CD14-positive monocyte (primary cell): ENCODE measurements around the gene RCOR1. TPM values are rescaled to one million over a fixed set of nuclear protein-coding genes. Genes with fewer than 3 reads are reported as not detected.
A peak's percentile ranks its signal among the peaks of the same experiment; 100 is the strongest.

Experiments used
- DNase-seq, 3 donors: peaks; one replicate each; pipeline ENCODE4 v3.0.0-alpha.2; 2011 to 2022
- H2AFZ ChIP-seq: 2 replicates; pipeline ENCODE4 v1.6.0; 2012; ENCODE audit warnings: mild to moderate bottlenecking, low read depth, low read length, inconsistent platforms; ENCODE audit not compliant: insufficient read depth, poor library complexity, severe bottlenecking
- H3K27ac ChIP-seq, 2 donors: 1 replicate in 1 of 2; 2 replicates in 1 of 2; pipeline ENCODE4 v1.5.1; 2012 to 2013; ENCODE audit warnings: low read length in 2 of 2, control low read depth in 1 of 2, inconsistent platforms in 1 of 2, low read depth in 1 of 2, mild to moderate bottlenecking in 1 of 2
- H3K27me3 ChIP-seq, 2 donors: one replicate each; pipeline versions ENCODE4 v1.6.0 to v1.6.1; 2011 to 2013; ENCODE audit warnings: low read length in 2 of 2; ENCODE audit not compliant: control insufficient read depth in 2 of 2, insufficient read depth in 2 of 2
- H3K36me3 ChIP-seq, 2 donors: replicated peaks in 1 of 2; 1 replicate in 1 of 2; 2 replicates in 1 of 2; pipeline versions ENCODE4 v1.5.1 to v1.6.1; 2012 to 2013; ENCODE audit warnings: low read length in 2 of 2, control low read depth in 1 of 2, inconsistent platforms in 1 of 2, mild to moderate bottlenecking in 1 of 2; ENCODE audit not compliant: insufficient read depth in 2 of 2, control insufficient read depth in 1 of 2
- H3K4me1 ChIP-seq, 2 donors: 1 replicate in 1 of 2; 2 replicates in 1 of 2; pipeline versions ENCODE4 v1.5.1 to v1.6.1; 2012 to 2013; ENCODE audit warnings: low read length in 2 of 2, control low read depth in 1 of 2, inconsistent platforms in 1 of 2, mild to moderate bottlenecking in 1 of 2, moderate library complexity in 1 of 2; ENCODE audit not compliant: insufficient read depth in 2 of 2, control insufficient read depth in 1 of 2
- H3K4me2 ChIP-seq: replicated peaks from 2 replicates; pipeline ENCODE3; 2012; ENCODE audit warnings: low read length, moderate library complexity, mild to moderate bottlenecking; ENCODE audit not compliant: poor library complexity, severe bottlenecking; ENCODE audit errors: extremely low read depth
- H3K4me3 ChIP-seq, 3 experiments: fragments of 200-600 bp in 1 of 3; sonication (generic) in 1 of 3; replicated peaks in 1 of 3; 1 replicate in 2 of 3; 2 replicates in 1 of 3; pipeline ENCODE4 v1.5.1; 2011 to 2013; ENCODE audit warnings: low read length in 3 of 3, mild to moderate bottlenecking in 3 of 3, control low read depth in 2 of 3, low read depth in 2 of 3, inconsistent platforms in 1 of 3, moderate library complexity in 1 of 3
- H3K79me2 ChIP-seq: 2 replicates; pipeline ENCODE4 v1.6.0; 2012; ENCODE audit warnings: mild to moderate bottlenecking, control low read depth, inconsistent platforms, low read length, moderate library complexity; ENCODE audit not compliant: insufficient read depth
- H3K9ac ChIP-seq: 2 replicates; pipeline ENCODE4 v1.6.0; 2017; ENCODE audit warnings: low read length, mild to moderate bottlenecking; ENCODE audit not compliant: insufficient read depth, poor library complexity, severe bottlenecking
- H3K9me3 ChIP-seq, 2 donors: replicated peaks in 1 of 2; 1 replicate in 1 of 2; 2 replicates in 1 of 2; pipeline versions ENCODE4 v1.5.1 to v1.6.1; 2012 to 2013; ENCODE audit warnings: low read length in 2 of 2, control low read depth in 1 of 2; ENCODE audit not compliant: control insufficient read depth in 1 of 2, insufficient read depth in 1 of 2
- H4K20me1 ChIP-seq: 2 replicates; pipeline ENCODE4 v1.6.0; 2012; ENCODE audit warnings: mild to moderate bottlenecking, low read length, control low read depth, moderate library complexity; ENCODE audit not compliant: insufficient read depth
- H3K27ac Mint-ChIP-seq, 7 donors: one replicate each; pipeline ENCODE4 v1.8.0; 2020; ENCODE audit warnings: mild to moderate bottlenecking in 7 of 7, mixed read lengths in 7 of 7, moderate library complexity in 6 of 7, inconsistent platforms in 2 of 7
- H3K27me3 Mint-ChIP-seq, 3 donors: one replicate each; pipeline ENCODE4 v1.8.0; 2021 to 2022; ENCODE audit warnings: low read depth in 3 of 3, mild to moderate bottlenecking in 3 of 3, mixed read lengths in 3 of 3, moderate library complexity in 3 of 3, inconsistent platforms in 1 of 3
- H3K36me3 Mint-ChIP-seq, 2 donors: one replicate each; pipeline ENCODE4 v1.8.0; 2020; ENCODE audit warnings: mixed read lengths in 2 of 2, inconsistent platforms in 1 of 2, mild to moderate bottlenecking in 1 of 2
- H3K4me1 Mint-ChIP-seq: one replicate; pipeline ENCODE4 v1.8.0; 2020; ENCODE audit warnings: mild to moderate bottlenecking, mixed read lengths
- H3K4me3 Mint-ChIP-seq, 2 donors: one replicate each; pipeline ENCODE4 v1.8.0; 2020; ENCODE audit warnings: mild to moderate bottlenecking in 2 of 2, mixed read lengths in 2 of 2, moderate library complexity in 1 of 2
- H3K9me3 Mint-ChIP-seq, 7 donors: one replicate each; pipeline ENCODE4 v1.8.0; 2020 to 2022; ENCODE audit warnings: mixed read lengths in 7 of 7, mild to moderate bottlenecking in 6 of 7, moderate library complexity in 6 of 7, inconsistent platforms in 2 of 7
- CTCF ChIP-seq: fragments of 200-600 bp; IDR thresholded peaks from one replicate; pipeline ENCODE4 v1.8.0; 2022; ENCODE audit warnings: antibody characterized with exemption, mild to moderate bottlenecking
- WGBS: methylation state at CpG from one replicate; pipeline ENCODE4 v1.1.5; 2013; ENCODE audit warnings: missing lambda C conversion rate; ENCODE audit not compliant: insufficient coverage; 5-methylcytosine and 5-hydroxymethylcytosine counted together
- intact Hi-C, 2 donors: fragments of 100-400 bp; cut with micrococcal nuclease; formaldehyde crosslinking; loops; one replicate each; pipeline versions ENCODE4 v1.15.0 to v1.15.1; 2023
- polyA plus RNA-seq, 3 donors: library from polyadenylated mRNA; depleted of rRNA in 1 of 3; unstranded in 2 of 3; stranded (reverse) in 1 of 3; fragments of 300-500 nt in 2 of 3; fragments of >200 nt in 1 of 3; fragmentation: Illumina TruSeq in 2 of 3; gene quantifications; 1 replicate in 2 of 3; 2 replicates in 1 of 3; pipeline ENCODE4 v1.2.3, GENCODE V29; 2012 to 2021

The RCOR1 gene
- polyA plus RNA-seq, 3 donors: 2.1 to 36.6 (median 2.3) TPM

DNA sequence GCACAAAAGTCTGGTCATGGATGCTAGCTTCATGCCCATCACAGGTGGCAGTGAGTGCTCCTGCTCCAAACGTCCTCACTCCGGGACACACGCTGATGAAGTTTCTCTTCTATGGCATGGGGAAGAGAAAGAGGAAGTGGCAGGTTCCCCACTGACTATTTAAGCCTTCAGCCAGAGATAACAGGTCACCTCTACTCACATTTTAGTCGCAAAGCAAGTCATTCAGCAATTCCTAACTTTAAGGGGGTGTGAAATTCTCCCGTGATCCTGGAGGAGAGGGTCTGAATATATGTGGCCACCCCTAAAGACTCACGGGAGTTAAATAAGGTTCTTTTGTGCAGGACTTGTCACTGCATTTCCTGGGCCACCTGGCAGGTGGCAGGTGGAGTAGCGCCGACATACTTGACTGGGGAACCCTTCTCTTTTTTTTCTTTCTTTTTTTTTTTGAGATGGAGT lies 18.8 kb upstream of the RCOR1 start:
- no peaks in the 10 kb centered on the region for H4K20me1 ChIP-seq
- intact Hi-C loops: no loop called here
- no CpG with 5 or more reads among the region's 8 CpGs for WGBS
- peaks cover 13 to 20% of the 10 kb centered on the region in 2 donors for H3K4me1 ChIP-seq
- Mint-ChIP-seq H3K27me3 (peaks cover 4 to 7% (median 5%) of the 10 kb centered on the region in 3 donors), H3K36me3 (no peaks in the 10 kb centered on the region), H3K4me3 (no peak overlapping the region), H3K4me1 (peaks cover 19% of the 10 kb centered on the region), H3K9me3 (no peaks in the 10 kb centered on the region), H3K27ac (peak overlapping the region in 5 of 7 donors; percentile 37 to 81 (median 68))
- peak overlapping the region; percentile 7 for H3K4me2 ChIP-seq
- DNase-seq: peak; percentile 47 to 68 (median 67)
- no peak overlapping the region for H3K27ac ChIP-seq
- H3K4me3 ChIP-seq: no peak overlapping the region
- no peaks in the 10 kb centered on the region for H3K79me2 ChIP-seq
- H3K27me3 ChIP-seq: no peaks in the 10 kb centered on the region
- H3K9me3 ChIP-seq: no peaks in the 10 kb centered on the region
- H3K9ac ChIP-seq: no peak overlapping the region
- TF ChIP-seq CTCF: no peak
- H3K36me3 ChIP-seq: no peaks in the 10 kb centered on the region
- no peak overlapping the region for H2AFZ ChIP-seq

DNA sequence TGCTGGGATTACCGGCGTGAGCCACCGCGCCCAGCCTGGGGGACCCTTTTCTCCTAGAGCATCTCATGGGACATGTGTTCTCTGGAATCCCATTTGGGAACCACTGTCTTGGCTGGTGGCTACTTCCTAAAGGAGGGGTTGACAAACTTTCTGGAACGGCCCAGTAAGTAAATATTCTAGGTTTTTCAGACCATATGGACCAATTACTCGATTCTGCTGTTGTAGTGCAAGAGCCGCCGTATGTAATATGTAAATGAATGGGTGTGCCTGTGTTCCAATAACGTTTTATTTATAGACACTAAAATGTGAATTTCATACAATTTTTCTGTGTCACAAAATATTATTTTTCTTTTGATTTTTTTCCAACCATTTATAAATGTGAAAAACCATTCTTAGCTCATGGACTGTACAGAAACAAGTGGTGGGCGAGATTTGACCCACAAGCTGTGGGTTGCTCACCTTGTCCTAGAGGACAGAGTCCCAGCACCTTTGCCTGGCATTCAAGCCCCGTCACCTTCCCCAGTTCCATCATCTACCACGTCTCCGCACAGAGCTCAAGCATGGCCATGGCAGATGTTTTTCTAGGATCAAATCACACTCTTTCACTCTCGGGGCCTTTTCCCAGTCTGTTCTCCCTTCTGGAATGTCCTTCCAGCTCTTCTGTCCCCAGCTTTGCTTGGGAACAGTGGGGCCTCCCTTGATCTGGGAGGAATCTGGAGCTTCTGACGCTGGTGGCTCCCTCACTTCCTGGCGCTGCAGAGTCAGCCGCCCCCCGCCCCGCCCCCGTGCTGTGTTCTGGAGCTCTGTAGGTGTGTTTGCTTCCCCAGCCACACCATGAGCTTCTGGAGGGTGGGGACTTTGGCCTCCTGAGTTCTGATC lies 17.9 kb upstream of the RCOR1 start:
- H3K4me1 ChIP-seq: peaks cover 21 to 26% of the 10 kb centered on the region in 2 donors
- H3K27me3 Mint-ChIP-seq: peaks cover 3 to 7% (median 5%) of the 10 kb centered on the region in 3 donors
- no peaks in the 10 kb centered on the region for H3K9me3 Mint-ChIP-seq
- H3K9me3 ChIP-seq: no peaks in the 10 kb centered on the region
- TF ChIP-seq CTCF: no peak
- no peaks in the 10 kb centered on the region for H3K36me3 Mint-ChIP-seq
- peaks cover 23% of the 10 kb centered on the region for H3K4me1 Mint-ChIP-seq
- no peak overlapping the region for H3K27ac ChIP-seq
- no peaks in the 10 kb centered on the region for H3K36me3 ChIP-seq
- intact Hi-C loops: no loop called here
- no peak for DNase-seq
- H4K20me1 ChIP-seq: no peaks in the 10 kb centered on the region
- no peak overlapping the region for H2AFZ ChIP-seq
- no peak overlapping the region for H3K4me3 ChIP-seq
- no peak overlapping the region for H3K27ac Mint-ChIP-seq
- H3K9ac ChIP-seq: no peak overlapping the region
- WGBS: 97% methylated on average over 9 of the region's 20 CpGs
- H3K79me2 ChIP-seq: no peaks in the 10 kb centered on the region
- H3K4me2 ChIP-seq: no peak overlapping the region
- H3K27me3 ChIP-seq: no peaks in the 10 kb centered on the region
- H3K4me3 Mint-ChIP-seq: no peak overlapping the region
